ENCODE results near the gene GLYATL3.

The GLYATL3 gene

DNA sequence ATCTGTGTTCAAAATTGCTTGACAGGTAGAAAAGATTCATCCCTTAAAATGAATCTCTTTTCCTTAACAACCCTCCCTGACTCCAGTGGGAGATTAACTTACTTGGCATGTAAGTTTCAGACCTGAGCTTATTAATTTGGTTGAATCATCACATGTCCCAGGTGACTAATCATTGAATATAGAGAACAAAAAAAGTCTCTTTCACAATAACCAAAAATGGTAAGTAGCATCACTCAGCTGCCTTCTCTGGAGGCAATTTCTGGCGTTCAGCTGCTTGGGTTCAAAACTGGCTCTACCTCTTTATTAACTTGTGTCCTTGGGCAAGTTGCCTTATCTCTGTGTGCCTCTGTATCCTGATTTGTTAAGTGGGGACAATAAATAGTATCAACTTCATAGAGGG is 53.7 kb downstream of the GLYATL3 start:
- DNase-seq (ENCODE audit: low read depth, low spot score), result no peak
- H3K9ac ChIP-seq (ENCODE audit: insufficient read length, low read depth), result no peak overlapping the region
- no peak overlapping the region for H3K4me3 ChIP-seq (ENCODE audit: insufficient read length, low read depth)
- TF ChIP-seq YY1 (IDR thresholded peaks at IDR 0.05; ENCODE audit: insufficient read depth, insufficient read length), result no peak
- no peak for TF ChIP-seq ZNF274 (IDR thresholded peaks at IDR 0.05; ENCODE audit: low read depth, low read length)
- TF ChIP-seq SUZ12 (IDR thresholded peaks at IDR 0.05; ENCODE audit: extremely low read depth, insufficient read depth, insufficient read length), result no peak
- H3K9me3 ChIP-seq (ENCODE audit: insufficient read depth, low read length), result no peaks in the 10 kb centered on the region
- no peaks in the 10 kb centered on the region for H3K4me1 ChIP-seq (ENCODE audit: insufficient read depth, insufficient read length)
- H3K36me3 ChIP-seq (ENCODE audit: insufficient read depth, insufficient read length, low read length), result no peaks in the 10 kb centered on the region
- H3K27me3 ChIP-seq (ENCODE audit: insufficient read depth, insufficient read length), result no peaks in the 10 kb centered on the region

DNA sequence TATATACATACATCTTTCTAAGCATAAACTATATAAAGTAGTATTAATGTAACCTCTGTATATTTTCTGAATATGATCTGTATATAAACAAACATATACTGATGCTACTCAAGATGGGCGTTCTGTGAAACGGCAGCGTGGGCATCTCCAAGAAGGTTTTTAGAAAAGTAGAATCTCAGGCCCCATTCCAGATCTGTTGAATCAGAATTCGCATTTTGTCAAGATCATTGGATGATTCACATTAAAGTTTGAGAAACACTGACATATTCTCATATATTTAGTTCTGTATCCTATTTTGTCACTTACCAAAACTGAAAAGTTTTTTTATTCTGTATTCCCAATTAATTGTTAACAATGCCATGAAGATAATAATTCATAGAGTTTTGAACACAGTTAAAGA is 56.2 kb downstream of the GLYATL3 start:
- TF ChIP-seq SUZ12 (IDR thresholded peaks at IDR 0.05; ENCODE audit: extremely low read depth, insufficient read depth, insufficient read length) (no peak), YY1 (IDR thresholded peaks at IDR 0.05; ENCODE audit: insufficient read depth, insufficient read length) (no peak), ZNF274 (IDR thresholded peaks at IDR 0.05; ENCODE audit: low read depth, low read length) (no peak)
- Histone ChIP-seq H3K36me3 (ENCODE audit: insufficient read depth, insufficient read length, low read length) (no peaks in the 10 kb centered on the region), H3K4me1 (ENCODE audit: insufficient read depth, insufficient read length) (no peaks in the 10 kb centered on the region), H3K9ac (ENCODE audit: insufficient read length, low read depth) (no peak overlapping the region), H3K27me3 (ENCODE audit: insufficient read depth, insufficient read length) (no peaks in the 10 kb centered on the region), H3K9me3 (ENCODE audit: insufficient read depth, low read length) (no peaks in the 10 kb centered on the region), H3K4me3 (ENCODE audit: insufficient read length, low read depth) (no peak overlapping the region)
- no peak for DNase-seq (ENCODE audit: low read depth, low spot score)

DNA sequence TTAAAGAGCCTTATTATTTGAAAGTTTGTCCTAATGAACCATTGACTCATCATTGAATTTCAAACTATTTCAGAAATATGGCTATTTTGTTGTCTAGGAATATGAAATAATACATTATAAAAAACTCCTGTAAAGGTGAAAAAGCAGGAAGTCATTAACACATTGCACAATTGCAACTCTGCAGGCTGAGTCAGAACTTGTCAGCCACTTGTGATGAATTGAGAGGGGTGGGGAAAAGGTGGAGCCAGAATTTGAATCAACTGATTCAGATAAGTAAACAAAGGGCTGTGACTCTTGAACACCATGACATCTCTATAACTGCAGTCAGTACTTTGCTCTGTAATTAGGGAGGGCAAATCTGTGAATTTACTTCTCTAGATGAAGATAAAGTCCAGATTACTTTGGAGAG is 56.7 kb downstream of the GLYATL3 start:
- TF ChIP-seq ZNF274 (IDR thresholded peaks at IDR 0.05; ENCODE audit: low read depth, low read length), result no peak
- no peak for TF ChIP-seq SUZ12 (IDR thresholded peaks at IDR 0.05; ENCODE audit: extremely low read depth, insufficient read depth, insufficient read length)
- no peak for TF ChIP-seq YY1 (IDR thresholded peaks at IDR 0.05; ENCODE audit: insufficient read depth, insufficient read length)
- Histone ChIP-seq H3K36me3 (ENCODE audit: insufficient read depth, insufficient read length, low read length) (no peaks in the 10 kb centered on the region), H3K9me3 (ENCODE audit: insufficient read depth, low read length) (no peaks in the 10 kb centered on the region), H3K4me3 (ENCODE audit: insufficient read length, low read depth) (no peak overlapping the region), H3K9ac (ENCODE audit: insufficient read length, low read depth) (no peak overlapping the region), H3K4me1 (ENCODE audit: insufficient read depth, insufficient read length) (no peaks in the 10 kb centered on the region), H3K27me3 (ENCODE audit: insufficient read depth, insufficient read length) (no peaks in the 10 kb centered on the region)
- DNase-seq (ENCODE audit: low read depth, low spot score), result no peak

DNA sequence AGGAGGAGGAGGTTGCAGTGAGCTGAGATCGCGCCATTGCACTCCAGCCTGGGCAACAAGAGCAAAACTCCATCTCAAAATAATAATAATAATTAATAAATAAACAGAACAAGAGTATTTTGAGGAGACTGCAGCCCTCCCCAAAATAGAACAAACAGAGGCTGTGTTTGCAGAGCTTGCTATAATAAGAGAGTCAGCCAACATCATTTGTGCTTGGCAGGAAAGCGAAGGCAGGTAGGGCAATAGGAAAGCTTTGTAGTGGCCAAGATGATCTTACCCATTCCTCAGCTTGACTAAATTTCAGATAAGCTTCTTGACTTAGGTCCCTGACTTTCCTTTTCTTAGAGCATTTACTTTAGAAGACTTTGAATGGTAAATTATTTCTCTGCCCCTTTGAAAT is 57.5 kb downstream of the GLYATL3 start:
- Histone ChIP-seq H3K27me3 (ENCODE audit: insufficient read depth, insufficient read length) (no peaks in the 10 kb centered on the region), H3K9me3 (ENCODE audit: insufficient read depth, low read length) (no peaks in the 10 kb centered on the region), H3K36me3 (ENCODE audit: insufficient read depth, insufficient read length, low read length) (no peaks in the 10 kb centered on the region), H3K9ac (ENCODE audit: insufficient read length, low read depth) (no peak overlapping the region), H3K4me1 (ENCODE audit: insufficient read depth, insufficient read length) (no peaks in the 10 kb centered on the region), H3K4me3 (ENCODE audit: insufficient read length, low read depth) (no peak overlapping the region)
- no peak for DNase-seq (ENCODE audit: low read depth, low spot score)
- TF ChIP-seq ZNF274 (IDR thresholded peaks at IDR 0.05; ENCODE audit: low read depth, low read length), result no peak
- TF ChIP-seq SUZ12 (IDR thresholded peaks at IDR 0.05; ENCODE audit: extremely low read depth, insufficient read depth, insufficient read length), result no peak
- TF ChIP-seq YY1 (IDR thresholded peaks at IDR 0.05; ENCODE audit: insufficient read depth, insufficient read length), result no peak

DNA sequence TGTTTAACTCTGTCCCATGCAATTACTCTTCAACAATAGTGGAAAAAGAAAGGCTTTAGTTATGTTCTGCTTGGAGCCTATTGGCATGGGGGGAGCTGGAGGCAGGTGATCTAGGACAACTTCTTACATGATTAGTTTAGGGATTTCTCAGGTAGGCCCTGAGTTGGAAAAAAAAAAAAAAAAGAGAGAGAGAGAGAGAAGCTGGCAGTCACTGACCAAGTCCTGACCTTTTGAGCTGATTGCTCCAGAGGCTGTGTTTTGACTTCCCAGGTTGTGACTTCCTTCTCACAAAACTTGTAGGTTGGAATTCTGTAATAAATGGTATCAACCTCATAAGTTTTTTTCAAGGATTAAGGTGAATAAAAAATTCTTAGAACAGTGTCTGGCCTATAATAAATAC is 58.5 kb downstream of the GLYATL3 start:
- Histone ChIP-seq H3K36me3 (ENCODE audit: insufficient read depth, insufficient read length, low read length) (no peaks in the 10 kb centered on the region), H3K9me3 (ENCODE audit: insufficient read depth, low read length) (no peaks in the 10 kb centered on the region), H3K4me1 (ENCODE audit: insufficient read depth, insufficient read length) (no peaks in the 10 kb centered on the region), H3K27me3 (ENCODE audit: insufficient read depth, insufficient read length) (no peaks in the 10 kb centered on the region), H3K4me3 (ENCODE audit: insufficient read length, low read depth) (no peak overlapping the region), H3K9ac (ENCODE audit: insufficient read length, low read depth) (no peak overlapping the region)
- DNase-seq (ENCODE audit: low read depth, low spot score), result no peak
- TF ChIP-seq ZNF274 (IDR thresholded peaks at IDR 0.05; ENCODE audit: low read depth, low read length) (no peak), SUZ12 (IDR thresholded peaks at IDR 0.05; ENCODE audit: extremely low read depth, insufficient read depth, insufficient read length) (no peak), YY1 (IDR thresholded peaks at IDR 0.05; ENCODE audit: insufficient read depth, insufficient read length) (no peak)

DNA sequence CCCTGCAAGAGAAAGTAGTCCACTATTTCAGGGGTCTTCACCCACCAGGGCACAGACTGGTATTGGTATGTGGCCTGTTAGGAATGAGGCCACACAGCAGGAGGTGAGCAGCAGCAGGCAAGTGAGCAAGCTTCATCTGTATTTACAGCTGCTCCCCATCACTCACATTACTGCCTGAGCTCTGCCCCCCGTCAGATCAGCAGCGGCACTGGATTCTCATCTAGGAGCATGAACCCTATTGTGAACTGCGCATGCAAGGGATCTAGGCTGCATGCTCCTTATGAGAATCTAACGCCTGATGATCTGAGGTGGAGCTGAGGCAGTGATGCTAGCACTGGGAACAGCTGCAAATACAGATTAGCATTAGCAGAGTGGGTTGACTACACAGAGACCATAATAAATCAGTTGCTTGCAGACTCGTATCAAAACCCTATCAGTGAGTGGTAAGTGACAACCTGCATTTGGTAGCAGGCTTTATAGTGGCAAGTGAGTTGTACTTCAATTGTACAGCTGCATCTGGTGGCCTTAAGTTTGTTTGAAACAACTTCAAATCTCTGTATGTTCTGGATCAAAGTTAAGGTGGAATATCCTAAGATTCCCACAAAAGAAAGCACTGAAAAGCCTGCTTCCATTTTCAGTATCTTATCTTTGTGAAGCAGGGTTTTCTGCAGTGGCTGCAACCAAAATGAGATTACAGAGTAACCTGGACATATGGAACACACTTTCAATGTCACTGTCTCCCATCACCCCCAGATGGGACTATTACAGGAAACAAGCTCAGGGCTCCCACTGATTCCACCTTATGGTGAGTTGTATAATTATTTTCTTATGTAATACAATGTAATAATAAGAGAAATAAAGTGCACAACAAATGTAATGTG is 63.5 kb downstream of the GLYATL3 start:
- H3K9me3 ChIP-seq (ENCODE audit: insufficient read depth, low read length), result 0 out of 2 replicates have a peak, but pooled peaks cover 7% of the 10 kb centered on the region
- no peak overlapping the region for H3K4me3 ChIP-seq (ENCODE audit: insufficient read length, low read depth)
- H3K27me3 ChIP-seq (ENCODE audit: insufficient read depth, insufficient read length), result no peaks in the 10 kb centered on the region
- no peak for DNase-seq (ENCODE audit: low read depth, low spot score)
- H3K9ac ChIP-seq (ENCODE audit: insufficient read length, low read depth), result no peak overlapping the region
- H3K4me1 ChIP-seq (ENCODE audit: insufficient read depth, insufficient read length), result no peaks in the 10 kb centered on the region
- TF ChIP-seq ZNF274 (IDR thresholded peaks at IDR 0.05; ENCODE audit: low read depth, low read length) (no peak), YY1 (IDR thresholded peaks at IDR 0.05; ENCODE audit: insufficient read depth, insufficient read length) (no peak), SUZ12 (IDR thresholded peaks at IDR 0.05; ENCODE audit: extremely low read depth, insufficient read depth, insufficient read length) (no peak)
- H3K36me3 ChIP-seq (ENCODE audit: insufficient read depth, insufficient read length, low read length), result no peaks in the 10 kb centered on the region

DNA sequence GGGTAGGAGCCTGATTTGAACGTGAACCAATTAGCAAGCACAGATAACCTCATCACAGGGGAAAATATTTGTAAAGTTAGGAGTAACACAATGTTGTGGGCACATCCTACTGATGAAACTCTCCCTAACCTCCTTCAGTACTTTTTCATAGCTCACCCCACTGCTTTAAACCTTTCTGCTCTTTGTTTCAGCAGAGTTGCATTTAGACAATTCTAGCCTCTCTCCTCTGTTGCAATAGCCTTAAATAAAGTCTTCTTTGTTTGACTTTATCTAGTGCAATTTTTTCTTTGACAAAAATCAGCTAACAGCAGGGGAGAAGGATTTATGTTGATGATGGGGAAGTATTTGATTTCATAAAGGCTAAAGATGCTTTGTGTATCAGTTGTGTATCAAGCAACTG is 64.8 kb downstream of the GLYATL3 start:
- H3K4me1 ChIP-seq (ENCODE audit: insufficient read depth, insufficient read length), result no peaks in the 10 kb centered on the region
- H3K9me3 ChIP-seq (ENCODE audit: insufficient read depth, low read length), result 0 out of 2 replicates have a peak, but pooled peaks cover 7% of the 10 kb centered on the region
- no peaks in the 10 kb centered on the region for H3K27me3 ChIP-seq (ENCODE audit: insufficient read depth, insufficient read length)
- no peak overlapping the region for H3K4me3 ChIP-seq (ENCODE audit: insufficient read length, low read depth)
- H3K36me3 ChIP-seq (ENCODE audit: insufficient read depth, insufficient read length, low read length), result no peaks in the 10 kb centered on the region
- TF ChIP-seq YY1 (IDR thresholded peaks at IDR 0.05; ENCODE audit: insufficient read depth, insufficient read length), result no peak
- no peak for TF ChIP-seq SUZ12 (IDR thresholded peaks at IDR 0.05; ENCODE audit: extremely low read depth, insufficient read depth, insufficient read length)
- no peak for TF ChIP-seq ZNF274 (IDR thresholded peaks at IDR 0.05; ENCODE audit: low read depth, low read length)
- no peak for DNase-seq (ENCODE audit: low read depth, low spot score)
- no peak overlapping the region for H3K9ac ChIP-seq (ENCODE audit: insufficient read length, low read depth)
